CD4-positive, alpha-beta T cell treated with Interleukin-15 for 1 hour (primary cell): Measurements from ENCODE around the gene FCN3.

Source experiments
- DNase-seq: peaks from one replicate; pipeline ENCODE4 v3.0.0-alpha.2; 2020

Gene FCN3

DNA sequence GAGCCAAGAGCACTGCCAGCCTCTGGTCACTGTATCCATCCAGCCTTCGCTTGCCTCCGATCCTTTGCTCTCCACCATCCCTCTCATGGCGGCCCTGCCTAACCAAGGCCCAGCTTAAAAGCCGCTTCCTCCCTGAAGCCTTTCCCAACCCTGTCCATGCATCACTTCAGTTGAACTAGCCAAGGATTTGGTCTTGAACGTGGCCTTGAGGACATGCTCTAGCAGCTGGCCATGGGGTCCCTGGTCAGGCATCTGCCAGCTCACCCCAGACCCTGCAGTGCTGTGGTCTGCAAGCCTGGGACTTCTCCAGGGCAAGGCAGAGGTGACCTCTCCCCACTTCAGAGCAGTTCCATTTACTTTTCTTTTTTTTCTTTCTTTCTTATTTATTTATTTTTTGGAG lies 37.9 kb downstream of the FCN3 start:
- DNase-seq, result no peak

DNA sequence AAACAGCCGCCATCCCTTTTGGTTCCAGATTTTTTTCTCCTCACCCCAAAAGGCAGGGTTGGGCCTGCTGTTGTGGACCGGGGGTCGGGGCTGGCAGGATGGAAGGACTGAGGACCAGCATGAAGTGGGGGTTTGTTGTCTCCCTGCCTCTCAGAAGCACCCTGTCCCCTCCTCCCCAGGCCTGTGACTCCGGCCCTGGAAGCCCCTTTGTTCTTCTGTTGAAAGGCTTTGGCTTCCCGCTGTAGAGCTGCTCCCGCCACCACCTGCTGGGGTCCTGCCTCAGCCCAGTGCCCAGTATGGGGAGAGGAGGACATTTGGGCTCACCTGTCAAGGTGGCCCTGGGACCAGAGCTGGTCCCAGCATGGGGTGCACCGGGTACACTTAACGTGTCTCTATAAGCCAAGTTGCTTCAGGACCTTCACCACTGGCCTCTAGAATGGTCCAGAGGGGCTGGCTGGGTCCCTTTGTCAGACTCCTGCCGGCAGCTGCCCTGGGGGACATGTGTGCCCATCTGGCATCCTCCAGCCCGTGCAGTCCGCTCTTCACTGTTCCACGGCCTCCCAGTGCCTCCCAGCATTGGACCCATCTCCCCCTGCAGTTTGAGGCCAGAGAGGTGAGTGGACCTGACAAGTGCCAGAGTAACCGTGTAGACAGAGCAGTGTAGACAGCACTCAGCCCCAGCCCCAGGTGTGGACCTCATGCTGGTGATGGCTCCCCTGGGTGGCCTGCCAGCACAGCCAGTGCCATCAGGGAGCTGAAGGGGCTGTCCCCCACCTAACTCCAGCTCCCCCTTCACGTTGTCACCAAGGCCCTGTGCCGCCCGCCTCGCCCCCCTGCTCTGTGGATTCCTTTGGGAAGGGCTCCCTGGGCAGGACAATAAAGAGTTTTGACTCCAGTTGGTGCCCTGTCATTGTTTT lies 38.9 kb downstream of the FCN3 start:
- DNase-seq, result no peak

GRCh38 chr1:27333717-27334279 lies 40.8 kb downstream of the FCN3 start:
- DNase-seq, result no peak

- DNase-seq, result peak; percentile 49
Measured at GRCh38 chr1:27332536-27333281, 41.9 kb downstream of the FCN3 start.

GRCh38 chr1:27331922-27332321 lies 42.7 kb downstream of the FCN3 start:
- DNase-seq, result no peak

- DNase-seq, result no peak
Measured at GRCh38 chr1:27331426-27331825, 43.2 kb downstream of the FCN3 start.

DNA sequence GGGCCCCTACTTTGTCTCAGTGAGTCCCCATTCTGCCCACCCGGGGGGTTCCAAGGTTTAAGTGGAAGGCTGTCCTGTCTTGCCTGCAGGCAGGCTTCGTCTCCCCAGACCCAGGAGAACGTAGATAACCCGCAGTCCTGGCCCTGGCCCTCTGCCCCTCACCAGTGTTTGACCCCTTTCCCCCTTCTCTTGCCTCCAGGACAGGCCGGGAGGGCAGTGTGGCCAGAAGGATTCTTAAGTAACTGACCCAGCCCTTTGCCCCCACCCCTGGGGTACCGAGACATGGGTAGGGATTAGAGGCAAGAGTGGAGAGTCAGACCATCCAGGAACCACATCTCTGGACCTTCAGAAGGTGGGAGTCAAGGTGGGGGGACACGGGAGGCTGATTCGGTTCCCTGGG lies 43.8 kb downstream of the FCN3 start:
- DNase-seq, result no peak

DNA sequence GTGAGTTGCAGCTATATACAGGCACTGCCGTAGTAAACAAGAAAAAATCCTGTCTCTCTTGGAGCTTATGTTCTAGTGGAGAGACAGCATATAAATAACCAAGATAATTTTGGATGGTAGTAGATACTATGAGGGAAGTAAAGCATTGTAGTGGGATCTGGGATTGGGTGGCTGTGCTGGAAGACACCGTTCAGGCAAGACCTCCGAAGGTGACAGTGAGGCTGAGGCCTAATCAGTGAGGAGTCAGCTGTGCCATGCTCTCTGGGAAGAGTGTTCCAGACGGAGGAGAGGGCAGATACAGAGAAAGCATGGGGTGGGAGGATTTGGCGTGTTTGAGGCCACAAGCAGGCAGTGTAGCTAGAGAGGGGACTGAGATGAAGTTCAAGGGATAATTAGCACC lies 46.7 kb downstream of the FCN3 start:
- DNase-seq, result no peak

DNA sequence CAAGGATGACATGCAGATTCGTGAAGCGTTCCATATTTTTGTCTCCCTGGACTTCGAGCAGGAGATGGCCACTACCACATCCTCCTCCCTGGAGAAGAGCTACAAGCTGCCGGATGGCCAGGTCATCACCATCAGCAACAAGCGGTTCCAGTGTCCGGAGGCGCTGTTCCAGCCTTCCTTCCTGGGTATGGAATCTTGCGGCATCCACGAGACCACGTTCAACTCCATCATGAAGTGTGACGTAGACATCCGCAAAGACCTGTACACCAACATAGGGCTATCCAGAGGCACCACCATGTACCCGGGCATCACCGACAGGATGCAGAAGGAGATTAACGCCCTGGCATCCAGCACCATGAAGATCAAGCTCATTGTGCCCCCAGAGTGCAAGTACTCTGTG lies 49.3 kb downstream of the FCN3 start:
- DNase-seq, result no peak

DNA sequence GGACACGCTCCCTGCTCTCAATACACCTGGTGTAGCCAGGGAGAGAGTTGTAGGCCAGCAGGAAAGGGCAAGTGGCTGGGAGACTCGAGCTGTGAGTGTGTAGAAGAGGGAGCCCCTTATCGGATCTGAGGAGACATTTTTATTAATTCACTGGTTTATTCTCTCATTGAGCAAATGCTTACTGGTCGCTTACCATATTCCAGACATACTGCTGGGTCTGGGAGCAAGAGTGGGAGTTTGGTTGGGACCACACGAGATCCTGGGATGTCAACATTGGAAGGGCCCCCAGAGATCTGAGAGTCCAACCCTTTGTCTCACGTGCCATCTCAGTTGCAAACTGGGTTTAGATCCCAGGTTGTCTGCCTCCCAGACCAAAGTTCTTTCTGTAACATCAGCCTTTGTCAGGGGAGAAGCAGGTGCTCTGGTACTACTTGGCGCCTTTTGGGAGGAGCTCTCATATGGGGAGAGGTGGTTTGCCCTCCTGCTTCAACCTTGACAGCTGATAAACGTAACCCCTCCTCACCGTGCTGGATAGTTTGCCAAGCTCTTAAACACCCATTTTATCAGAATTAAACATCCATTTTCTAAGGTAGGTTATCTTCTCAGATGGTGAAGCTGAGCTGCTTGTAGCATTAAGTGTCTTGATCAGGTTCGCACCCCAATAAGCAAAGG lies 51.9 kb downstream of the FCN3 start:
- DNase-seq, result no peak

DNA sequence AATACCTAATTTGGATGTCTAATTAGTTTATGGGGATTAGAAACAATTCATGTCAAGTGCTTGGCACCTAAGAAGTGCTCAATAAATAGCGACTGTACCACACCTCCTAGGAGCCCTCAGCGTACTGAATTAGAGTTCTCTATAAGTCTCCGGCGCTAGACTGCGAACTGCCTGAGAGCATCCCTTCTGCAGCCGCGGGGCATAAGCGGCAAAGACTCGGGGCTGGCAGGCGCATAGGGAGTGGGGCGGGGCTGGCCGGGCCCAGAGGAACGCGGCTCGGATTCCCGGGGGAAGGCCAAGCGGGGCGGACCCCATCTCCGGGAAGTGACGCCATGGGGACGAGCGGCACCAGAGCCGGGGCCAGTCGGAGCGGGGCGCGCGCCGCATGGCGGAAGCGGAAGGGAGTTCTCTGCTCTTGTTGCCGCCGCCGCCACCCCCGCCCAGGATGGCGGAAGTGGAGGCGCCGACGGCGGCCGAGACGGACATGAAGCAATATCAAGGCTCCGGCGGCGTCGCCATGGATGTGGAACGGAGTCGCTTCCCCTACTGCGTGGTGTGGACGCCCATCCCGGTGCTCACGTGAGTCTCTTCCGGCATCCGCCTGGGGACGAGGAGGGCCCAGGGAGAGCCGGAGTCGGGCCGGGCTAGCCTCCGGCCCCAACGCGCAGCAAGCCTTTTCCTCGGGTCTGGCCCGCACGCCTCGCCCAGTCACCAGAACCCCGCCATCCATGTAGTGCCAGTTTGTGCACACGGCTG lies 52.6 kb downstream of the FCN3 start, which contains the start of gene TMEM222:
TSS of gene TMEM222 (plus strand) at position 351 of the 756 bp plus-strand sequence. CDS start at position 386, 35 bp downstream.
- peak; percentile 97 for DNase-seq
